ENCODE data around the gene TALDO1. TPM values are rescaled to one million over a fixed set of nuclear protein-coding genes. Genes with fewer than 3 reads are reported as not detected.

TALDO1 gene
- total RNA-seq, 1 experiment from 2014 or later, result 446 TPM

DNA sequence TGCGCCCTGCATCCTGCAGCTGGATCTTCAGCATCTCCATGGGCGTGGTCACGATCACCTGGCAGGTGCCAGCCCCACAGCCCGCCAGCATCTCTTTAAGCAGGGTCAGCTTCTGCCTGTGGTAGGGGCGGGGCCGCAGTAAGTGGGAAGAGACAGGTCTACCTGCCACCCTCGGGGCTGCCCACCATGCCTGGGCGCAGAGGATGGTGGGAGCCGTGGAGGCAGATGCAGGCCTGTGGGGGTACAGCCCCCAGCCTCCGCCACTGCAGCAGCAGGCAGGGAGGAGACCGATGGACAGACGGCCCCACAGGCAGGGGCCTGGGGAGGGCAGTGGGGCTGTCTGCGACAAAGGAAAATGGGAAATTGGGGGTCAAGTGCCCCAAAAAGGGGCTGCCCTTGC, 45.6 kb downstream of the TALDO1 start:
- no peak overlapping the region for H3K4me2 ChIP-seq
- no peaks in the 10 kb centered on the region for H3K9me3 ChIP-seq (ENCODE audit: insufficient read depth, low read depth)
- H3F3A ChIP-seq (ENCODE audit: insufficient read depth, low read depth), result peaks cover 7% of the 10 kb centered on the region; the same call in 1 of the 2 replicates
- H3K4me1 ChIP-seq (replicated peaks; ENCODE audit: insufficient read depth), result peaks cover 8% of the 10 kb centered on the region
- CTCF ChIA-PET, result no interaction called here
- no TSS peak for BruUV-seq (replicated peaks)
- H2AFZ ChIP-seq, result no peak overlapping the region
- POLR2A ChIA-PET (ENCODE audit: unreplicated experiment), result no interaction called here
- no peaks in the 10 kb centered on the region for H3K9me2 ChIP-seq (ENCODE audit: insufficient read depth)
- no peaks in the 10 kb centered on the region for H4K20me1 ChIP-seq (ENCODE audit: insufficient read depth)
- H3K79me2 ChIP-seq (ENCODE audit: low read depth), result no peaks in the 10 kb centered on the region
- no peak overlapping the region for H3K27ac ChIP-seq
- H3K4me3 ChIP-seq, result no peak overlapping the region
- H3K27me3 ChIP-seq (ENCODE audit: insufficient read depth, low read depth), result no peaks in the 10 kb centered on the region
- H3K36me3 ChIP-seq (ENCODE audit: low read depth), result no peaks in the 10 kb centered on the region
- intact Hi-C loops (cut with micrococcal nuclease; ENCODE audit: unreplicated experiment), result no loop called here
- DNase-seq, result no peak
- TF ChIP-seq, protein P1, sequence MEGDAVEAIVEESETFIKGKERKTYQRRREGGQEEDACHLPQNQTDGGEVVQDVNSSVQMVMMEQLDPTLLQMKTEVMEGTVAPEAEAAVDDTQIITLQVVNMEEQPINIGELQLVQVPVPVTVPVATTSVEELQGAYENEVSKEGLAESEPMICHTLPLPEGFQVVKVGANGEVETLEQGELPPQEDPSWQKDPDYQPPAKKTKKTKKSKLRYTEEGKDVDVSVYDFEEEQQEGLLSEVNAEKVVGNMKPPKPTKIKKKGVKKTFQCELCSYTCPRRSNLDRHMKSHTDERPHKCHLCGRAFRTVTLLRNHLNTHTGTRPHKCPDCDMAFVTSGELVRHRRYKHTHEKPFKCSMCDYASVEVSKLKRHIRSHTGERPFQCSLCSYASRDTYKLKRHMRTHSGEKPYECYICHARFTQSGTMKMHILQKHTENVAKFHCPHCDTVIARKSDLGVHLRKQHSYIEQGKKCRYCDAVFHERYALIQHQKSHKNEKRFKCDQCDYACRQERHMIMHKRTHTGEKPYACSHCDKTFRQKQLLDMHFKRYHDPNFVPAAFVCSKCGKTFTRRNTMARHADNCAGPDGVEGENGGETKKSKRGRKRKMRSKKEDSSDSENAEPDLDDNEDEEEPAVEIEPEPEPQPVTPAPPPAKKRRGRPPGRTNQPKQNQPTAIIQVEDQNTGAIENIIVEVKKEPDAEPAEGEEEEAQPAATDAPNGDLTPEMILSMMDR (conservative IDR thresholded peaks at IDR 0.05), result no peak
- no peak for TF ChIP-seq EZH2 (IDR thresholded peaks at IDR 0.05; ENCODE audit: low read depth)

DNA sequence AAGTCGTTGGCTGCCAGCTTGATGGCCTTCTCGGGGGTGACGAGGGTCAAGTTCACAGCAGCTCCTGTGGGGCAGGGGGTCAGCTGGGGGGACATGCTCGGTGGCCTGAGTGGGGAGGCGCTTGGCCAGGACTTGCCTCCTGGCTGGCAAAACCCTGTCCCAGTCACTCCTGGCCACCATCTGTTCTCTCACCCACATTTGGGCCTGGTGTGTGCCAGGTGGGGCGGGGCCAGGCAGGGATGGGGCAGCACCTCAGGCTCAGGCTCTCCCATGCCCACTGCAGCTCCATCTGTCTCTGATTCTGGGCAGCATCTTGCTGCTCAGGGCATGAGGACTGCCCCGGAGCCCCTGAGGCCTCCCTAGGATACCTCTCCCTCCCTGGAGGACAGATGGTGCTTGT, 46.3 kb downstream of the TALDO1 start:
- no peaks in the 10 kb centered on the region for H3K27me3 ChIP-seq (ENCODE audit: insufficient read depth, low read depth)
- H3K79me2 ChIP-seq (ENCODE audit: low read depth), result no peaks in the 10 kb centered on the region
- H3K36me3 ChIP-seq (ENCODE audit: low read depth), result no peaks in the 10 kb centered on the region
- BruUV-seq (replicated peaks), result no TSS peak
- H3K4me2 ChIP-seq, result no peak overlapping the region
- no peak overlapping the region for H2AFZ ChIP-seq
- no peaks in the 10 kb centered on the region for H3K9me2 ChIP-seq (ENCODE audit: insufficient read depth)
- no peaks in the 10 kb centered on the region for H3K9me3 ChIP-seq (ENCODE audit: insufficient read depth, low read depth)
- DNase-seq, result no peak
- POLR2A ChIA-PET (ENCODE audit: unreplicated experiment), result interaction anchor here (0.9 kb wide), 1 partner anchor 10 kb away, joined by 3 read pairs; no protein-coding TSS in a partner anchor
- no peak for TF ChIP-seq EZH2 (IDR thresholded peaks at IDR 0.05; ENCODE audit: low read depth)
- TF ChIP-seq, protein P1 (conservative IDR thresholded peaks at IDR 0.05), result no peak
- no peak overlapping the region for H3K4me3 ChIP-seq
- CTCF ChIA-PET, result no interaction called here
- intact Hi-C loops (cut with micrococcal nuclease; ENCODE audit: unreplicated experiment), result no loop called here
- peaks cover 7% of the 10 kb centered on the region; the same call in 1 of the 2 replicates for H3F3A ChIP-seq (ENCODE audit: insufficient read depth, low read depth)
- H4K20me1 ChIP-seq (ENCODE audit: insufficient read depth), result no peaks in the 10 kb centered on the region
- H3K4me1 ChIP-seq (replicated peaks; ENCODE audit: insufficient read depth), result peaks cover 8% of the 10 kb centered on the region
- no peak overlapping the region for H3K27ac ChIP-seq

DNA sequence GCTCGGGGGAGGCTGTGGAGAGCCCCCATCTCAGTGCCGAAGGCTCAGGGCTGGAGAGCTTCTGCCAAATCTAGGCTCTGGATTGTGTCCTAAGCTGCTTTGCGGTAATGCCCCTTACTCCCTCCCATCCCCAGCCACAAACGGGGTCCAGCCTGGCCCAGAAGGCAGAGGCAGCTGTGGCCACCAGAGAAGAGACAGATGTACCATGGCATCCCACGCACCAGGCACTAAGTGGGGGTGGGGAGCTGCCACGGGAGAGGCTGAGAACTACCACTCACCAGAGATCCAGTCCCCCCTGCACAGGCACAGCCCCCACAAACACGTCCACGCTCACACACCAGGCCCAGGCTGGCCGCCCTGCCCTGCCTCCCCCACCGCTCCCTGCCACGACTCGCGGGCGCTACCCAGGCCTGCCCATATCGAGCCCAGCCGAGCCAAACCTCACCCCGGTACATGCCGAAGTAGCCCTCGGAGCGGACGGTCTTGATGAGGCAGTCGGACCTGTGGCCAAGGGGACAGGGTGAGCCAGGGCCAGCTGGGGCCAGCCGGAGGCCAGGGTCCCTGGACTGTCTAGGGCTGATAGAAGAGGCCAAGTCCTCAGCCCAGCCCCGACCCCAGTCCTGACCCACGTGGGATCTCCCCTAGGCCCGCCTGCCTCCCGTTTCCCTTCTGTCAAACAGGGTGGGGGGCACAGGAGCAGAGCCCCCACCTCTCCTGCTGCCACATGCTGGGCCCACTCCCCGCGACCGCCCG, 46.9 kb downstream of the TALDO1 start:
- ChIA-PET CTCF (no interaction called here), POLR2A (ENCODE audit: unreplicated experiment) (interaction anchor here (0.9 kb wide), 1 partner anchor 10 kb away, joined by 3 read pairs; no protein-coding TSS in a partner anchor)
- Histone ChIP-seq H3K36me3 (ENCODE audit: low read depth) (no peaks in the 10 kb centered on the region), H2AFZ (no peak overlapping the region), H3K4me2 (no peak overlapping the region), H3K4me1 (replicated peaks; ENCODE audit: insufficient read depth) (peaks cover 8% of the 10 kb centered on the region), H3K27ac (no peak overlapping the region), H3F3A (ENCODE audit: insufficient read depth, low read depth) (peaks cover 7% of the 10 kb centered on the region; the same call in 1 of the 2 replicates), H3K27me3 (ENCODE audit: insufficient read depth, low read depth) (no peaks in the 10 kb centered on the region), H3K4me3 (no peak overlapping the region), H3K9me3 (ENCODE audit: insufficient read depth, low read depth) (no peaks in the 10 kb centered on the region), H3K9me2 (ENCODE audit: insufficient read depth) (no peaks in the 10 kb centered on the region), H4K20me1 (ENCODE audit: insufficient read depth) (no peaks in the 10 kb centered on the region), H3K79me2 (ENCODE audit: low read depth) (no peaks in the 10 kb centered on the region)
- no peak for DNase-seq
- BruUV-seq (replicated peaks), result no TSS peak
- TF ChIP-seq, protein P1 (conservative IDR thresholded peaks at IDR 0.05), result no peak
- no peak for TF ChIP-seq EZH2 (IDR thresholded peaks at IDR 0.05; ENCODE audit: low read depth)
- intact Hi-C loops (cut with micrococcal nuclease; ENCODE audit: unreplicated experiment), result no loop called here

Data from PC-9 (cell line).